ENCODE data around the gene CD82.

- no peak for TF ChIP-seq CTCF (IDR thresholded peaks at IDR 0.05)
- TF ChIP-seq POLR2A (IDR thresholded peaks at IDR 0.05): no peak
Observed at GRCh38 chr11:44620328-44620725, 54.9 kb downstream of the CD82 start.
